D341Med (cell line): Measurements from ENCODE around the gene ACOX2.

Source experiments
- DNase-seq: peaks from one replicate; pipeline ENCODE4 v3.0.0; 2012; ENCODE audit warnings: low spot score

ACOX2 gene

DNA sequence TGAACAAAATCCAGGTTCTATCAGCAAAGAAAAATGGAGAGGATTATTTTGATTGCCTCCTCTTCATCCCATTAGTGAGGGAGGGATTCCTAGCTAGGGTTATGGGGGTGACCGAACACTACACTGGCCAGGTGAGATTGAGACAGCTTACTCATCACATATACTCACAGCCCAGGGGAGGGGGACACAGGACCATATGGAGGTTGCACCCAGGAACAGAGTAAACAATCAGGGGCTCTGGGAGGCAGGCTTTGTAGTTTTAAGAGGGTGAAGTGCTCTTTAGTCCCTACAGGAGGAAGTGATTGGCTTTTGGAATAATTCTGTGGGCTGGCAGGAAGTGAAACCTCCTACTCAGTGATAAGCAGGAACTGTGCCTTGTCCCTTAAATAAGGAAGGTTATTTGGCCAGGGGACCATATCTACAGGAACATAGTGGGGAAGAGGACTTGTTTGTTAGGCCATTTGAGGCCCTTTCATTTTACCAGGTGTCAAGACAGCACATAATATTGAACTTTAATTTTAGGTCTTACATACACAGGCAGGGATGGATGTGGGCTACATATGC is 62.6 kb downstream of the ACOX2 start:
- DNase-seq = no peak

DNA sequence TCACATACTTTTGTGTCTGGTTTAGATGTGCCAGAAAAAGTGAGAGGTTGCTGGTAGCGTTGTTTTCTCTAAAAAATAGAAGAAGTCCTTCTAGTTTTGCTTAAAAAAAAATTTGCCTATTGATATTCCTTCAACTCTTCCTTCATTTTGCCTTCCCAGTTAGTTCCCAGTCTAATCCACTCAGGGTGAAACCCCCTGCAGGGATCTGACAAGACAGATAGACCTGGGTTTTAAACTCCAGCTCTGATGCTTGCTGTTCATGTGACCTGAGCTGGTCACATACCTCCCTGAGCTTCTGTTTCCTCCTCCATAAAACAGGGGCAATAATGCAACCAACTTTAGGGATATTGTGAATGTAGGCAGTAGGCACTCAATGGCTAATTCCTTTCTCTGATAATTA is 63.7 kb downstream of the ACOX2 start:
- no peak for DNase-seq

DNA sequence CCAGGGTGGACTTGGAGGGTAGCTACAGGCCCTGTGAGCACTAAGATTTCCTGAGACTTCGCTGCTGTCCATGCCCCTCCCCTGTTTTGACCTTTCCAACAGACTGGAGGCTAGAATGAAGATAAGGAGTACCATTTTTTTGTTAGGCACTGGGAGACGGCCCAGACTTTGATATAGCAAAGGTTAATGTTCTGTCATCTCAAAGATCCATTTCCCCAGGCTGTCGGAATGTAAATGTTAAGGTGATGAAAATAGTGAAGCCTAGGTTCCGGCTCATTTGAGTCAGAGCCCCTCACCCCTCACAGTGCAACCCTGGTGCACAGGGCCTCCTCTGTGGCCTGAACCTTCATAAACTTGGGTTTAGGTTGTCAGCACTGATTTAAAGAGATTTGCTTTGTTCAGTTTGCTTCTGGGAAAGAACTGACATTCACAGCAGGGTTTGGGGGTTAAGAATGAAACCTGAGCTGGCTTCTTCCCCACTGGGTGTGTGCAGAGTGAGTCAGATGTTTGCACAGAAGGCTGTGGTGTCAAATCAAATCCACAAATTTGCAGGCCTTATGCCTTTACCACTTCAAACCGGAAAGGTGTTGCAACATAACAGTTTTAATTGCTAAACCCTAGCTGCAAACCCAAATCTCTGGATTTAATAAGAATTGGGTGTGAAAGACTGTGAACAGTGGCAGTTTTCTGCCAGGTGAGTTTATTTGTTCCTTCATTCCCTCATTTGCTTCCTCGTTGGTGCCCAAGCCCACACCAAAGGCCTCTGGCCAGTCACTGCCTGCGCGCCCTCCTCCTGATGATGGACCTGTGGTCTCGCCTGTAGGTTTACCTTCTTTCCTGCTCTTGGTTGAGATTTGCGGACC is 65.7 kb downstream of the ACOX2 start:
- no peak for DNase-seq

DNA sequence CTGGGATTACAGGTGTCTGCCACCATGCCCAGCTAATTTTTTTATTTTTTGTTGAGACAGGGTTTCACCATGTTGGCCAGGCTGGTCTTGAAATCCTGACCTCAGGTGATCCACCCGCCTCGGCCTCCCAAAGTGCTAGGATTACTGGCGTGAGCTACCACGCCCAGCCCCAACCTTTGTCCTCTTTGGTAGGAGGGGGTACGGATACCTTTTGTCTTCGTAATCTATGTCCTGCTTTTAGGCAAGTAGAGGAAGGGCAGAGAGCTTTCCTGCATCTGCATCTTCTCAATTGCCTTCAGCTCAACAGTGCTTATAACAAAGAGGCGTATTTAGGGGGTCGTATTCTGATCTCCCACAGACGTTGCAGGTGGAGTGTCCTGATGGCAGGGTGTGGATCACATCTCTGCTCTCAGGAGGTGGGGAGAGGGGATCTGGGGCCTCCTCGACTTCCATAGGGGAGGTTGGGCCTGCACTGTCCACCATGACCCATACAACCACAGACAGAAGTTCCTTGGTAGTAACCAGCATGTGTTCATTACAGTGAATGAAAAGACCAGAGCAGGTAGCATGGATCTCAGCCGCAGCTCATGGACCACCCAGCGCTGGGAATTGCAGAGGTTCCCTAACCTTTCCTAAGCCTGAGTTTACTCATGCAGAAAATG is 66.5 kb downstream of the ACOX2 start:
- DNase-seq = no peak

DNA sequence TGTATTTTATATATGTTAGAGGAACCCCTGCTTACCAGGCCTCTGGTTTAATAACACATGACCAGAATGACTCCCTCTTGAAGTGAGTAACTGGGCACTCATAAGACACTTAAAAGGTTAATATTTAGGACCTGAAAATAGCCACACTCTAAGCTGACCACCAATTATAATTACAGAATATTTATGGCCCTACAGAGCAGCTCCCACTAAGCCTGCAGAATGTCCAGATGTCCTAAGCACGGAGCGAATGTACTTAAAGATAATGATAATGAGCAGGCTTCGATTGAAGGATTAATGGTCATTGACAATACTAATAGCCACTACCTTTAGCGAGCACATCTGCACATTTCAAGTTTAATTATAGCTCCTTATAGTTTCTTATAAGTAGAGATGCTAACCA is 67.9 kb downstream of the ACOX2 start:
- DNase-seq = no peak

DNA sequence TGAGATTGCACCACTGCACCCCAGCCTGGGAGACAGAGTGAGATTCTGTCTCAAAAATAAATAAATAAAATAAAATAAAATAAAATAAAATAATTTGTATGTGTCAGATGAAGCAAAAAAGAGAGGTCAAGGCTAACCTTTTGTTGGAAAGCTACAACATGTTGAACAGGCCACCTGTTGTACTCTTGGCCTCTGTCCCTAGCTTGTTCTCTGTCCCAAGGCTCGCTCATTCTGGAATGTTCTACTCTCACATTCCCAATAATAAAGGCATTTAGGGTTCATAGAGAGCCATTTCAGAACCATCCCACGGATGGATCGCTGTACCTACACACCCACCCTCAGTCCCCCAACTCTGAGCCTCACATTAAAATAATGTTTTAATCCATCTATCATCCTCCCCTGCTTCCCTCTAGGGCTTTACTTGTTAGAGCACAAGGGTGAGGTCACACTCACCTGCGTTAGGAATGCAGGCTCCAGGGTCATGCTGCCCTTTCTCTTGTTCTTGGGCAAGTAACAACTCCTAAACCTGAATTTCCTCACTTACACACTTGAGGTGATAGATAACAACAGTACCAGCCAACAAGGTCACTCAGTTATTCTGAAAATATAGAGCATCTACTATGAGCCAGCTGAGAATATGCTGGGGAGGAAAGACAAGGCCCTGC is 70.0 kb downstream of the ACOX2 start:
- no peak for DNase-seq

DNA sequence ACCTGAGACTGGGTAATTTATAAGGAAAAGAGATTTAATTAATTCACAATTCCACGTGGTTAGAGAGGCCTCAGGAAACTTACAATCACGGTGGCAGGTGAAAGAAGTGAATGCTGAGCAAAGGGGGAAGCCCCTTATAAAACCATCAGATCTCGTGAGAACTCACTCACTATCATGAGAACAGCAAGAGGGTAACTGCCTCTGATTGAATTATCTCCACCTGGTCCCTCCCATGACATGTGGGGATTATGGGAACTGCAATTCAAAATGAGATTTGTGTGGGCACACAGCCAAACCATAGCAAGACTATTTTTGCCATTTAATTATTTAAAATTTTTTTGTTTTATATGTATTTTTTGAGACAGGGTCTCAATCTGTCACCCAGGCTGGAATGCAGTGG is 72.1 kb downstream of the ACOX2 start:
- DNase-seq = no peak

DNA sequence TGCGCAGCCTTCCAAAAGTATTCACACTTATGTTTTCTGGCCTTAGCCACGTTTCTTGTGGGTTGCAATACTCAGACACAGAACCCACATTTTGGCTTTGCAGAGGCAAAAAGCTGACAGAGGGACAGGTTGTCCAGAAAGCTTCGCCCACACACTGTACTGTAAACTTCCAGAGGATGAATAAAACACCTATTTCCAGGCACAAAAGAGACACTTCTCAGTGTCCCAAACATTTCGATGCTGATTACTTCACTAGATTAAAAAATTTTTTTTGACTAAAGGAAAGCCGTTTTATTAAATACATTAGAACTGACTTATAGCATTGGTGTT is 73.1 kb downstream of the ACOX2 start:
- no peak for DNase-seq

DNA sequence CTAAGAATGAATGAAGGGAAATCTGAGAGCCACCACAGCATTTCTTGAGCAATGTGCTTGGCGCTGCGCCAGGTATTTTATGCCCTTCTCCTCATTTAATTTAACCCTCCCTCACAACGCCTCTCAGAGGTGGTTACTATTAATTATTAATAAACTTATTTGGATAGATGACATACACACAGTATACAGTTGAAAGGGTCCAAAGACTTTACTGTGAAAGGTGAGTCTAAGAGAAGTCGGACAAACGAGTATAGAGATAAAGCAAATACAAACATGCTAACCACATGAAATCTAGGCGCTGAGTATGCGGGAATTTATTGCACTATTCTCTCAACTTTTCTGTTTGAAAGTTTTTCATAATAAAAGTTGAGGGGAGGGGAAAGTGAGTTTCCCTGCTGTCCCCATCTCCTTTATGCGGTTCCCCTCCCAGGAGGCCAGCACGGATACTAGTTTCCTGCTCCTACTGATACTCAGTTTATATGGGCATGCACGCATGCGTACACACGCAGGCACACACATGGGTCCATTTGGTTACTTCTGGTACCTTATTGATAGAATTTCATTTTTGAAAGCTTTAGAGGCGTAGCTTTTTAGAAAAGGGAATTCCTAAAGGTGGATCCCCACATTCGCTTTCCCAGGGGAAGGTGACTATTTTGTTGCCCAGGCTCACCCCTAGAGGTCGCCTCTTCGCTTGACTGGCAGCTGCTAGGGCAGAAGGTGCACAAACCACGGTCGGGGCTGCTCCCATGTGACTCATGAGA is 73.6 kb downstream of the ACOX2 start:
- peak; percentile 87 for DNase-seq

DNA sequence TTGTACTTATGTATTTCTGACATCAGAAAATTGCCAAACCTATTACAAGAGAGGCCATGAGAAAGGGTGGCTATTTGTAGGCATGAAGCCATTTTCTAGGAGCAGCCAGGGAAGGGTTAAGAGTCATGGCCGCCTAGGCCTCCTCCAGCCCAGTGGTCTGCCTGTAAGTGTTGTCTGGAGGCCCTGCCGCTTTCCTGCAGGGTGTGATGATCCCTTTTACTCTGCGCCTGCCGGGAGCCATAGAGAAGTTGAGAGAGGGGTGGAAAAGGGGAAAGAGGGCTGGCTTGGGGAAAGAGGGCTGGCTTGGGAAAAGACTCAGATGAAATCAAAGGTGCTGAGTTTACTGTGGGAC is 74.2 kb downstream of the ACOX2 start:
- no peak for DNase-seq

DNA sequence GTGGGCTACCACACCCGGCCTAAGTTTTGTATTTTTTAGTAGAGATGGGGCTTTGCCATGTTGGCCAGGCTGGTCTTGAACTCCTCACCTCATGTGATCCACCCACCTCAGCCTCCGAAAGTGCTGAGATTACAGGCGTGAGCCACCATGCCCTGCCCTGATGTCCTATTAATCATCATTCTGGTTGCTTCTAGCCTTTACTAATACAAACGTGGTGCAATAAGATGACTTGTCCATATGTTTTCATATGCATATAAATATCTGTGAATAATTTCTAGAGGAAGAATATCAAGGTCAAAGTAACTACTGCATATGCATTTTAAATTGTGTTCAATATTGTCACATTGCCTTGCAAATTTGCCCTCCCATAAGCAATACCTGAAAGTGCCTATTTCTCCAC is 77.8 kb downstream of the ACOX2 start:
- no peak for DNase-seq
